ENCODE measurements around the gene ABCA2.

DNA sequence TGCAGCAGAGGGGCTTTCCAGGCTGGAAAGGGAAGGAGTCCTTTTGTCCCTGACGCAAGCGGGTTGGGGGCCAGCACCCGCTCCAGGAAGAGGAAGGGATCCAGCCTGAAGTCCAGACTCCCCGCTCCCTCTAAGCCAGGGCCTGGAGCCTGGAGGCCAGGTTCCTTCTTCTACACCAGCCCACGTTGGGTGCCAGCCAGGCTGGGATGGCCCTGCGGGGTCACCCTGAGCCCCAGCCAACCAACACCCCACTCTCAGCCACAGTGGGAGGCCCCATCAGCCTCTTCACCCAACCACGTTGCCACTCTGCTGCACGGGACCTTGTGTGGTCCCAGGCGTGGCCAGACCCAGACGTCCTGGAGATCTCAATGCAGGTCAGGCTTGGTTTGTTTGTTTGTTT lies 4.8 kb upstream of the ABCA2 start:
- TF ChIP-seq, protein P1, sequence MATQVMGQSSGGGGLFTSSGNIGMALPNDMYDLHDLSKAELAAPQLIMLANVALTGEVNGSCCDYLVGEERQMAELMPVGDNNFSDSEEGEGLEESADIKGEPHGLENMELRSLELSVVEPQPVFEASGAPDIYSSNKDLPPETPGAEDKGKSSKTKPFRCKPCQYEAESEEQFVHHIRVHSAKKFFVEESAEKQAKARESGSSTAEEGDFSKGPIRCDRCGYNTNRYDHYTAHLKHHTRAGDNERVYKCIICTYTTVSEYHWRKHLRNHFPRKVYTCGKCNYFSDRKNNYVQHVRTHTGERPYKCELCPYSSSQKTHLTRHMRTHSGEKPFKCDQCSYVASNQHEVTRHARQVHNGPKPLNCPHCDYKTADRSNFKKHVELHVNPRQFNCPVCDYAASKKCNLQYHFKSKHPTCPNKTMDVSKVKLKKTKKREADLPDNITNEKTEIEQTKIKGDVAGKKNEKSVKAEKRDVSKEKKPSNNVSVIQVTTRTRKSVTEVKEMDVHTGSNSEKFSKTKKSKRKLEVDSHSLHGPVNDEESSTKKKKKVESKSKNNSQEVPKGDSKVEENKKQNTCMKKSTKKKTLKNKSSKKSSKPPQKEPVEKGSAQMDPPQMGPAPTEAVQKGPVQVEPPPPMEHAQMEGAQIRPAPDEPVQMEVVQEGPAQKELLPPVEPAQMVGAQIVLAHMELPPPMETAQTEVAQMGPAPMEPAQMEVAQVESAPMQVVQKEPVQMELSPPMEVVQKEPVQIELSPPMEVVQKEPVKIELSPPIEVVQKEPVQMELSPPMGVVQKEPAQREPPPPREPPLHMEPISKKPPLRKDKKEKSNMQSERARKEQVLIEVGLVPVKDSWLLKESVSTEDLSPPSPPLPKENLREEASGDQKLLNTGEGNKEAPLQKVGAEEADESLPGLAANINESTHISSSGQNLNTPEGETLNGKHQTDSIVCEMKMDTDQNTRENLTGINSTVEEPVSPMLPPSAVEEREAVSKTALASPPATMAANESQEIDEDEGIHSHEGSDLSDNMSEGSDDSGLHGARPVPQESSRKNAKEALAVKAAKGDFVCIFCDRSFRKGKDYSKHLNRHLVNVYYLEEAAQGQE (IDR thresholded peaks at IDR 0.05; ENCODE audit: unreplicated experiment) = no peak
- TF ChIP-seq, protein P2, sequence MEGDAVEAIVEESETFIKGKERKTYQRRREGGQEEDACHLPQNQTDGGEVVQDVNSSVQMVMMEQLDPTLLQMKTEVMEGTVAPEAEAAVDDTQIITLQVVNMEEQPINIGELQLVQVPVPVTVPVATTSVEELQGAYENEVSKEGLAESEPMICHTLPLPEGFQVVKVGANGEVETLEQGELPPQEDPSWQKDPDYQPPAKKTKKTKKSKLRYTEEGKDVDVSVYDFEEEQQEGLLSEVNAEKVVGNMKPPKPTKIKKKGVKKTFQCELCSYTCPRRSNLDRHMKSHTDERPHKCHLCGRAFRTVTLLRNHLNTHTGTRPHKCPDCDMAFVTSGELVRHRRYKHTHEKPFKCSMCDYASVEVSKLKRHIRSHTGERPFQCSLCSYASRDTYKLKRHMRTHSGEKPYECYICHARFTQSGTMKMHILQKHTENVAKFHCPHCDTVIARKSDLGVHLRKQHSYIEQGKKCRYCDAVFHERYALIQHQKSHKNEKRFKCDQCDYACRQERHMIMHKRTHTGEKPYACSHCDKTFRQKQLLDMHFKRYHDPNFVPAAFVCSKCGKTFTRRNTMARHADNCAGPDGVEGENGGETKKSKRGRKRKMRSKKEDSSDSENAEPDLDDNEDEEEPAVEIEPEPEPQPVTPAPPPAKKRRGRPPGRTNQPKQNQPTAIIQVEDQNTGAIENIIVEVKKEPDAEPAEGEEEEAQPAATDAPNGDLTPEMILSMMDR (conservative IDR thresholded peaks at IDR 0.05; ENCODE audit: low read depth in 2 of 2) = no peak
- TF ChIP-seq POLR2AphosphoS5 (IDR thresholded peaks at IDR 0.05; ENCODE audit: low read depth) (no peak), EZH2 (IDR thresholded peaks at IDR 0.05; ENCODE audit: low read depth, unreplicated experiment) (no peak), JUNB (IDR thresholded peaks at IDR 0.05; ENCODE audit: unreplicated experiment) (no peak), ZNF114 (CRISPR knock-in tag; IDR thresholded peaks at IDR 0.05) (no peak)
